C4-2B (cell line): ENCODE results near the gene PSMB4.

Source experiments
- CTCF ChIP-seq: fragments of 450-650 bp; conservative IDR thresholded peaks from 2 replicates; pipeline ENCODE4 v1.5.1; 2017; ENCODE audit warnings: mild to moderate bottlenecking
- ZFX ChIP-seq: fragments of 450-650 bp; IDR thresholded peaks from 2 replicates; pipeline ENCODE4 v1.6.1; 2017

GRCh38 chr1:151352021-151352718, 47.2 kb upstream of the PSMB4 start:
- TF ChIP-seq CTCF (no peak), ZFX (no peak)
